SU-DHL-6 (cell line): ENCODE data around the gene FASLG.

Experiments used
- H2AFZ ChIP-seq: fragments of 200-600 bp; sonication (generic); 2 replicates; pipeline ENCODE4 v1.6.1; 2014; ENCODE audit warnings: low read depth, mild to moderate bottlenecking, moderate library complexity, mixed read lengths, antibody characterized with exemption, low read length; ENCODE audit not compliant: severe bottlenecking
- H3F3A ChIP-seq: fragments of 200-600 bp; shearing (Covaris generic); 2 replicates; pipeline ENCODE4 v1.6.0; 2016; ENCODE audit warnings: antibody characterized with exemption, mild to moderate bottlenecking; ENCODE audit not compliant: insufficient read depth
- H3K27ac ChIP-seq: fragments of 200-600 bp; sonication (generic); 2 replicates; pipeline ENCODE4 v1.5.1; 2016; ENCODE audit warnings: low read depth, mild to moderate bottlenecking, low read length, moderate library complexity, mixed read lengths
- H3K27me3 ChIP-seq: fragments of 200-600 bp; sonication (generic), shearing (Covaris generic); 2 replicates; pipeline ENCODE4 v1.6.0; 2014; ENCODE audit warnings: mild to moderate bottlenecking, low read length
- H3K36me3 ChIP-seq: fragments of 200-600 bp; sonication (generic); 2 replicates; pipeline ENCODE4 v1.6.1; 2014; ENCODE audit warnings: mild to moderate bottlenecking, low read length, mixed read lengths
- H3K4me2 ChIP-seq: fragments of 300-600, 200-600 bp; shearing (Covaris generic), sonication (generic); 2 replicates; pipeline ENCODE4 v1.6.0; 2014; ENCODE audit warnings: low read length, low read depth, mild to moderate bottlenecking; ENCODE audit not compliant: poor library complexity, severe bottlenecking
- H3K4me3 ChIP-seq: fragments of 200-600 bp; sonication (generic); 2 replicates; pipeline ENCODE4 v1.5.1; 2014; ENCODE audit warnings: antibody characterized with exemption, low read length, mild to moderate bottlenecking, mixed read lengths; ENCODE audit not compliant: insufficient read depth, poor library complexity, severe bottlenecking
- H3K79me2 ChIP-seq: fragments of 200-600 bp; sonication (generic); 2 replicates; pipeline ENCODE4 v1.6.1; 2014; ENCODE audit warnings: mild to moderate bottlenecking, low read length, moderate library complexity; ENCODE audit not compliant: insufficient read depth
- H3K9ac ChIP-seq: fragments of 200-600 bp; sonication (generic); 2 replicates; pipeline ENCODE4 v1.7.0; 2014; ENCODE audit warnings: mild to moderate bottlenecking, low read length
- H3K9me2 ChIP-seq: fragments of 200-600 bp; sonication (generic); replicated peaks from 2 replicates; pipeline ENCODE4 v1.6.1; 2014; ENCODE audit warnings: low read length; ENCODE audit not compliant: insufficient read depth
- H3K9me3 ChIP-seq: fragments of 200-600 bp; sonication (generic); 2 replicates; pipeline ENCODE4 v1.6.1; 2014; ENCODE audit warnings: low read length, mixed read lengths; ENCODE audit not compliant: insufficient read depth
- H4K20me1 ChIP-seq: fragments of 200-600 bp; sonication (generic); 2 replicates; pipeline ENCODE4 v1.6.1; 2014; ENCODE audit warnings: low read depth, mild to moderate bottlenecking, antibody characterized with exemption, low read length, moderate library complexity, mixed read lengths
- CTCF ChIP-seq: fragments of 200-600 bp; sonication (generic); IDR thresholded peaks from one replicate; pipeline ENCODE4 v1.5.1; 2017; ENCODE audit warnings: antibody characterized with exemption, mild to moderate bottlenecking, low read length, moderate library complexity; ENCODE audit not compliant: insufficient read depth, poor library complexity, severe bottlenecking
- EZH2phosphoT487 ChIP-seq: fragments of 200-600 bp; sonication (generic), shearing (Covaris generic); conservative IDR thresholded peaks from 2 replicates; pipeline ENCODE4 v1.6.1; 2018; ENCODE audit warnings: mild to moderate bottlenecking, antibody characterized with exemption, low read length, moderate library complexity, mixed read lengths

Gene FASLG

GRCh38 chr1:172642970-172643369, 15.9 kb upstream of the FASLG start:
- Histone ChIP-seq H3K9me2 (no peaks in the 10 kb centered on the region), H4K20me1 (no peaks in the 10 kb centered on the region), H3K36me3 (no peaks in the 10 kb centered on the region), H3K4me3 (no peak overlapping the region), H3K4me2 (no peak overlapping the region), H3F3A (no peaks in the 10 kb centered on the region), H2AFZ (no peak overlapping the region), H3K9ac (no peak overlapping the region), H3K79me2 (no peaks in the 10 kb centered on the region), H3K9me3 (no peaks in the 10 kb centered on the region), H3K27me3 (no peaks in the 10 kb centered on the region), H3K27ac (no peak overlapping the region)
- no peak for TF ChIP-seq EZH2phosphoT487
- TF ChIP-seq CTCF, result no peak

GRCh38 chr1:172646653-172647052, 12.2 kb upstream of the FASLG start:
- Histone ChIP-seq H4K20me1 (no peaks in the 10 kb centered on the region), H3F3A (no peaks in the 10 kb centered on the region), H3K36me3 (no peaks in the 10 kb centered on the region), H3K27me3 (no peaks in the 10 kb centered on the region), H3K4me3 (no peak overlapping the region), H3K9ac (no peak overlapping the region), H3K79me2 (no peaks in the 10 kb centered on the region), H3K27ac (no peak overlapping the region), H3K4me2 (no peak overlapping the region), H3K9me3 (no peaks in the 10 kb centered on the region), H3K9me2 (no peaks in the 10 kb centered on the region), H2AFZ (no peak overlapping the region)
- TF ChIP-seq CTCF, result no peak
- TF ChIP-seq EZH2phosphoT487, result no peak

GRCh38 chr1:172647110-172647564, 11.8 kb upstream of the FASLG start:
- Histone ChIP-seq H3F3A (no peaks in the 10 kb centered on the region), H2AFZ (no peak overlapping the region), H3K27ac (no peak overlapping the region), H3K4me2 (no peak overlapping the region), H4K20me1 (no peaks in the 10 kb centered on the region), H3K36me3 (no peaks in the 10 kb centered on the region), H3K4me3 (no peak overlapping the region), H3K79me2 (no peaks in the 10 kb centered on the region), H3K9ac (no peak overlapping the region), H3K9me2 (no peaks in the 10 kb centered on the region), H3K27me3 (no peaks in the 10 kb centered on the region), H3K9me3 (no peaks in the 10 kb centered on the region)
- no peak for TF ChIP-seq EZH2phosphoT487
- TF ChIP-seq CTCF, result no peak
